Ishikawa (cell line): ENCODE data around the gene JMJD4.

Experiments used
- CEBPB ChIP-seq: IDR thresholded peaks from 2 replicates; pipeline ENCODE4 v1.6.1; 2012
- EP300 ChIP-seq: IDR thresholded peaks from 2 replicates; pipeline ENCODE4 v1.6.1; 2012; ENCODE audit warnings: borderline replicate concordance
- FOXM1 ChIP-seq: IDR thresholded peaks from 2 replicates; pipeline ENCODE4 v1.6.1; 2012; ENCODE audit warnings: low read depth, borderline replicate concordance
- MAX ChIP-seq: IDR thresholded peaks from 2 replicates; pipeline ENCODE4 v1.6.1; 2012
- NFIC ChIP-seq: IDR thresholded peaks from 2 replicates; pipeline ENCODE4 v1.6.1; 2012
- RAD21 ChIP-seq: IDR thresholded peaks from 2 replicates; pipeline ENCODE4 v1.6.1; 2012; ENCODE audit warnings: low read depth
- REST ChIP-seq: IDR thresholded peaks from 2 replicates; pipeline ENCODE4 v1.6.1; 2012; ENCODE audit warnings: low read depth, mild to moderate bottlenecking
- TAF1 ChIP-seq: IDR thresholded peaks from 2 replicates; pipeline ENCODE4 v1.6.1; 2012; ENCODE audit warnings: low read depth, mild to moderate bottlenecking
- TCF12 ChIP-seq: IDR thresholded peaks from 2 replicates; pipeline ENCODE4 v1.6.1; 2012; ENCODE audit warnings: low read depth
- TEAD4 ChIP-seq: IDR thresholded peaks from 2 replicates; pipeline ENCODE4 v1.6.1; 2012
- USF1 ChIP-seq: IDR thresholded peaks from 2 replicates; pipeline ENCODE4 v1.6.1; 2012
- YY1 ChIP-seq: IDR thresholded peaks from 2 replicates; pipeline ENCODE4 v1.6.1; 2012; ENCODE audit warnings: low read depth
- ZBTB7A ChIP-seq: IDR thresholded peaks from 2 replicates; pipeline ENCODE4 v1.6.1; 2012; ENCODE audit warnings: low read depth

- TF ChIP-seq YY1: no peak
- TF ChIP-seq MAX: no peak
- TF ChIP-seq USF1: no peak
- TF ChIP-seq RAD21: no peak
- TF ChIP-seq REST: no peak
- TF ChIP-seq TEAD4: no peak
- no peak for TF ChIP-seq ZBTB7A
- no peak for TF ChIP-seq EP300
- no peak for TF ChIP-seq TAF1
- no peak for TF ChIP-seq CEBPB
- no peak for TF ChIP-seq TCF12
- TF ChIP-seq FOXM1: no peak
- TF ChIP-seq NFIC: no peak
These were observed 46.3 kb upstream of the JMJD4 start for GRCh38 chr1:227781314-227781930.
